Sciatic nerve (tissue), 2 donors: ENCODE results near the gene RPH3AL. TPM values are rescaled to one million over a fixed set of nuclear protein-coding genes. Genes with fewer than 3 reads are reported as not detected.
A peak's percentile ranks its signal among the peaks of the same experiment; 100 is the strongest.

ENCODE experiments used
- ATAC-seq: fragments of 200-7000 bp; cut with Tn5 transposase; one replicate; pipeline ENCODE4 v1.9.1; 2020; ENCODE audit warnings: mild to moderate bottlenecking, moderate library complexity
- DNase-seq: peaks from one replicate; pipeline ENCODE4 v3.0.0-alpha.2; 2020; ENCODE audit warnings: low spot score
- intact Hi-C: fragments of 100-400 bp; cut with DNase I; formaldehyde crosslinking; loops from one replicate; pipeline ENCODE4 v1.14.2; 2022
- total RNA-seq: library from RNA; stranded (reverse); fragmentation: NEBNext Ultra II Directional; extraction: Animal tissue kit (Norgen Biotek cat#: 25700); gene quantifications from one replicate; pipeline ENCODE4 v1.2.1, GENCODE V29; 2021
- donor health status: DM: no; HTN: no; CAD: no.
- donor health status: DM: no; HTN: no; CAD: no.

RPH3AL gene
- total RNA-seq, 1 donor from 2014 or later, result 19.0 TPM

- intact Hi-C loops, result no loop called here
- no peak for ATAC-seq
- no peak for DNase-seq
These were observed 43.2 kb downstream of the RPH3AL start for GRCh38 chr17:309361-309888.

DNA sequence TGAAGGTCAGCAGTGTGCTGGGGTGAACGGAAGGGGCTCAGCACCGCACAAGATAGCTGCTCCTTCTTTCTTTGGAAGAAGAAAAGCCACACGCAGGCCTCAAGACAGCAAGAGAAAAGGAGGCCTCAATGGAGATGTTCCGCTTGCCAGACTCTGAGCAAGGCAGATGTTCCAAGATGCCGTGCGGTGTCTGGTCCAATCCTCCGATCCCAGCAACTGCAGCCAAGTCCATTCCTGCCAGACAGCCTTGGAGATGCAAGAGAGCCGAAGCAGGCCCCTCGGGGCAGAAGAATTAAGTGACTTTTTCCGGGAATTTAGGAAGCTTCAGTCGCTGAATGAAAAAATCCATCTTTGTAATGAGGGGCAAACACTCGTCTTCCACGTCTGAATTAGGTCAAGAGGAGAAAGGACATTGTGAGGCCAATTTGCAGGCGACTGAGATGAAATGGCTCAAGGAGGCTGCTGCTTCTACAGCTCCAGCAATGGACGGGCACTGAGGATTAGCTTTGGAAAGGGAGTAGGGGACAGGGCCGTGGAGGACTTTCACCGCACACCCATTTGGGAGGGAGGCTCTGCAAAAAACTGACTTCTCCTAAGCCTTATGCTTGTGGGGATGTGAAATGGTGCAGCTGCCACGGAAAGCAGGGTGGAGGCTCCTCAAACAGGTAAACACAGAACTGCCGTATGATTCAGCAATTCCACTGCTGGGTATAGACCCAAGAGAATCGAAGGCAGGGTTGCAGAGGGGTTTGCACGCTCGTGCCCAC, 44.7 kb downstream of the RPH3AL start:
- peak; percentile 82 for ATAC-seq
- intact Hi-C loops, result no loop called here
- no peak for DNase-seq

DNA sequence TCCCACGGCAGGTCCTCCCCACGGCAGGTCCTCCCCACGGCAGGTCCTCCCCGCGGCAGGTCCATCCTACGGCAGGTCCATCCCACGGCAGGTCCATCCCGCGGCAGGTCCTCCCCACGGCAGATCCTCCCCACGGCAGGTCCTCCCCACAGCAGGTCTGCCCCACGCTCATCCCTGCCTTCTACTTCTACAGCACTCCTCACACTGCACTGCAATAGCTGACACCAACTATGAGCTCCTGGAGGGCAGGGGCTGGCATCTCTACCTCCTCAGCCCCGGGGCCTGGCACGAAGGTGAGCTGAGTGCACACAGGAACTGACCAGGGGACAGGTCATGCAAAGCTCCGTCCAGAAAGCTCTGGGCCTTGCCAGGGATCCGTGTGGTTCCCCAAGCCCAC, 45.3 kb downstream of the RPH3AL start:
- intact Hi-C loops, result no loop called here
- DNase-seq, result no peak
- no peak for ATAC-seq

DNA sequence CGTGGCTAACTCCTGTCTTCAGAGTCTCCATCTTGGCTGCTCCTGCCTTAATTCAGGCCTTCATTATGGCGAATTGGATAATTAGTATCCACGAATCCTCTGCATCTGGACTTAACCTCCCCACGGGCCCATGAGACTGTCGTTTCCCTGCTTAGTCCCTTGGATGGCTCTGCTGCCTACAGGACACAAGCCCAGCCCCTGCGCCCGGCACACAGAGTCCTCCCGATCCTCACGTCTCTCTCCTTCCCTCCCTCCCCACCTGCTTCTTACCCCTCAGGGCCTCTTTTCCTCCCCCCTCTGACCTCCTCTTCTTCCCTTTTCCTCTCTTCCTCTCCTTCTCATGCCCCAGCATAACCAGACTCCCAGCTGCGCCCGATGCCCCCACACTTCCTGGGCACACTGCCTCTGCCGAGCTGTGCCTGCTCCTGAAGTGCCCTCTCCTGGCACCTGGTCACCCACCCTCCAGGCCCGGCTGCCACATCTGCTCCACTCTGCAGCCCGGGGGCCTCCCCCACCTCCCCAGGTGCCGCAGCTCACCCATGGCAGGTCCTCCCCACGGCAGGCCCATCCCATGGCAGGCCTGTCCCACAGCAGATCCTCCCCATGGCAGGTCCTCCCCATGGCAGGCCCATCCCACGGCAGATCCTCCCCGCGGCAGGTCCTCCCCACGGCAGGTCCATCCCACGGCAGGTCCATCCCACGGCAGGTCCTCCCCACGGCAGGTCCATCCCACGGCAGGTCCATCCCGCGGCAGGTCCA, 45.9 kb downstream of the RPH3AL start:
- intact Hi-C loops, result no loop called here
- no peak for ATAC-seq
- DNase-seq, result no peak

DNA sequence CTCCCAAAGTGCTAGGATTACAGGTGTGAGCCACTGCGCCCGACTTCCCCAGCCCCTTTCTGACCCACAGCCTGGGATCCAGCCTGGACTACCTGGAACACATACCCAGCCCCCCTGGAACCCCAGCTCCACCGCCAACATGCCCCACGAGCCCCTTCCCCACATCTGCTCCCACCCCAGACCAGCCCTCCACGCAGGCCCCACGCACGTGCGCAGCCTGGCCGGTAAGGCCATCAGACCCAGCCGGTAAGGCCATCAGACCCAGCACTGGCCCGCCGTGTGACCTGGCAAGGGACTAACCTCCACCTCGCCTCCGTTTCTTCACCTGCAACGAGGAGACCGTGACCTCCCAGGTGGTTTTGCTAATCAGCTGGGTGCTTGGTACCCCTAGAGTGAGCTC, 46.5 kb downstream of the RPH3AL start:
- ATAC-seq (no peak), DNase-seq (no peak)
- intact Hi-C loops, result no loop called here

GRCh38 chr17:305090-305976, 47.3 kb downstream of the RPH3AL start:
- intact Hi-C loops, result no loop called here
- ATAC-seq (peak; percentile 25), DNase-seq (no peak)

DNA sequence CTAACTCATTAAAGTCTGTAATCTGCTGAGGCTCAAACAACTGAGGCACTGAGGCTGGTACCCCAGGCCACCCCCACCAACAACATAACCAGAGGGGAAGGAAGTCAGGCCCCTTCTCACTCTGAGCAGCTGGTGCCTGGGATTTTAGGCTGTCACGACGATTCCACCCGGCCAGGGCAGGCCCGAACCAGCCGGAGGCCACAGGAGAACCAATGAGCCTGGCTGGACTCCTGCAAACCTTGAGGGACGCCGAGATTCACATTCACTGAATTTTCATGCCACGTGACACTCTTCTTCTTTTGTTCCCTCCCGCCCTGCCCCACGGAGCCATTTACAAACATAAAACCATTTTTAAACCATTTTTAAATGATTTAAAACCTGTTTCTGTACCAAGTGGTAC, 48.1 kb downstream of the RPH3AL start:
- intact Hi-C loops, result no loop called here
- DNase-seq (no peak), ATAC-seq (peak; percentile 63)

DNA sequence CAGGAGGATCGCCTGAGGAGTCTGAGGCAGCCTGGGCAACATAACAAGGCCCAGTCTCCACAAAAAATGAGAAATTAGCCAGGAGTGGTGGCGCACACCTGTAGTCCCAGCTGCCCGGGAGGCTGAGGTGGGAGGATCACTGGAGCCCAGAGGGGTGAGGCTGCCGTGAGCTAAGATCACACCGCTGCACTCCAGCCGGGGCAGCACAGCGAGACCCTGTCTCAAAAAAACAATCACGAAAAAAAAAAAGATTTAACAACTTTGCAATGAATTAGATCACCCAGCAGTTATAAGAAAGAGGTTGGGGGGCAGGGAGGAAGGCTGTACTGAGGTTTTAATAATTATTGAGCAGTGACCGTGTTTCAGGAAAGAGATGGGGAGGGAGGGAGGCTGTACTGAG, 49.4 kb downstream of the RPH3AL start:
- intact Hi-C loops, result no loop called here
- no peak for ATAC-seq
- no peak for DNase-seq

- ATAC-seq (no peak), DNase-seq (no peak)
These were observed 50.3 kb downstream of the RPH3AL start for GRCh38 chr17:302300-302698.

DNA sequence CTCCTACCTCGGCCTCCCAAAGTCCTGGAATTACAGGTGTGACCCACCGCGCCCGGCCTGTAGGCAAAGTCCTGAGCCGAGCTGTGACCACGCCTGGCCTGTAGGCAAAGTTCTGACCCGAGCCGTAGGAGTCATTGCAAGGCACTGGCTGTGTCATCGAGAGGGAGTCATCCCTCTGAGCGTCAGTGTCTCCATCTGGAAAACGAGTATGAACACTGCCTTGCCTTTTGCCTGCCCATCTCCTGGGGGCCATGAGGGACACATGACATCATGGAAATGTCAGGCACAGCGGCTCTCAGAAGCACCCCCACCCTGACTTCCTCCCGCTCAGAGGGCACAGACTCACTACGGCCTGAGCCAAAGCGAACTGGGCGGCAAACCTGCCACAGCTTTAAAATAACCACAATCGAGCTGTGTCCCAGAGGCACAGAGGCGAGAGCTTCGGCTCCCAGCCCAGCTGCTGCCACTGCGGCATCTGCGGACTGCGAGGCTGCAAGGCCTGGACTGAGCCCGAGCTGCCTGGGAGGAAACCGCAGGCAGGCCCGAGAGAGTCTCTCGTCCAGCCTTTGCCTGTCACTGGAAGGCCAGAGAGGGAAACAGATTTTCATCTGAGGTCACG, 50.8 kb downstream of the RPH3AL start:
- ATAC-seq (peak; percentile 67), DNase-seq (no peak)
- intact Hi-C loops, result no loop called here

More at GRCh38 chr17:302300-302698, 50.3 kb downstream of the RPH3AL start:
- intact Hi-C loops, result no loop called here

- ATAC-seq, result no peak
- DNase-seq, result no peak
- intact Hi-C loops, result no loop called here
These were observed 51.7 kb downstream of the RPH3AL start for GRCh38 chr17:300881-301280.

- intact Hi-C loops, result no loop called here
- ATAC-seq (no peak), DNase-seq (peak; percentile 64)
These were observed 53.1 kb downstream of the RPH3AL start for GRCh38 chr17:299546-299945.

GRCh38 chr17:298791-299450, 53.7 kb downstream of the RPH3AL start:
- ATAC-seq, result peak; percentile 92
- peak; percentile 75 for DNase-seq
- intact Hi-C loops, result no loop called here

- ATAC-seq, result no peak
- DNase-seq, result peak; percentile 58
- intact Hi-C loops, result no loop called here
These were observed 54.8 kb downstream of the RPH3AL start for GRCh38 chr17:297758-298157.

GRCh38 chr17:296906-297690, 55.5 kb downstream of the RPH3AL start:
- DNase-seq (peak; percentile 53), ATAC-seq (no peak)
- intact Hi-C loops, result no loop called here

DNA sequence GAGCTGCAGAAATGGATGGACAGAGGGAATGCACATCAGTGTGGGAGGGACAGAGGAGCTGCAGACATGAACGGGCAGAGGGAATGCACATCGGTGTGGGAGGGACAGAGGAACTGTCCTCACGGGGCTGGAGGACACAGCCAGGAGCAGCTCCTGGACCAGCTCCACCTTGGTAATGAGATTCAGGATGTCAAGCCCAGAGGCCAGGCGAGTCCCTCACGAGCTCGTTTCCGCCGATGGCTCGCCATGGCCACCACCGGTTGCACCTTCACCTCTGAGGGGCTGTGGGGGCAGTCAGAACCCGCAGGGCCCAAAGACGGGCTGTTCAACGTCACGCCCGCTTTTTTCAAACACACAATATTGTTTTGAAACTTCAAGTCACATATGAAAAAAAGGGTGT, 56.2 kb downstream of the RPH3AL start:
- DNase-seq (peak; percentile 47), ATAC-seq (no peak)
- intact Hi-C loops, result no loop called here

DNA sequence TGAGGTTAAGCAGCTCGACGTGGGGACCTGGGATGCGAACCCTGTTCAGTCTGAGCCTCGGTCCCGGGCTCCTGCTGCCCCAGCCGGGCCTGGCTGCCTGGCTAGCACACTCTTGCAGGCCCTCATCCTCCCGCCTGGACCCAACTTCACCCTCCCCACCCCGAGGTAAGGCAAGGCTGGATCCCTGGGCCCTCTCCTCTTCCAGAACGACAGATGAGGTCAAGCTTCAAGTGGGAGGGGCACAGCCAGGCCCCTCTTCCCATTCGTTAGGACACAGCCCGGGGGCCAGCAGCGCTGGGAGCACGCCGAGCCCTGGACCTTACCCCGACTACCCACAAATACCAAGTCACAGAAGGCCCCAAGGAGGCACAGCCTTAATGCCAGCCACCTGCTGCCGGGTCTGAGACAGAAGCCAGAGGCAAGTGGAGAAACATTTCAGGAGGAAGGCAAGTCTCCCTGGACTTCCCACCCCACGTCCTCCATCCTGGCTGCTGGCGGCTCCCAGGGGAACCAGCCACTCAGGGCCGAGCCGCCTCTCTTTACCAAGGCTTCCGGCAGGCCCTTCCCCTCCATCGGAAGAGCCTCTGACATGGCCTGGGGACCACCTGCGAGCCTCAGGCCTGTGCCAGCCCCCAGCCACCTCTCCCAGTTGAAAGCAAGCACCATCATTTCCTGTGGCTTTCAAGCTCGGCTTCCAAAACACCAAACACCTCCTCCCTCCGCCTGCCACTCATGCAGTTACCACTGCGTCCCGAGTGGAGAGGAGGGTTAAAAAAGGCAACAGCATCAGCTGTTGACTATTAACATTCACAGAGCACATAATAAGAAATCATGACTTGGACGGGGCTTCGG, 59.9 kb downstream of the RPH3AL start:
- ATAC-seq (no peak), DNase-seq (peak; percentile 44)
- intact Hi-C loops, result no loop called here
